OCI-M1 (cell line): ENCODE data around the gene FUS.
"Not testable (repeated sequence)": the region's sequence is repeated elsewhere in the genome, so short reads cannot be mapped to it uniquely, and the experiment has no call there.

ENCODE experiments used
- DNase-seq: peaks from one replicate; lab custom pipeline; 2025; lab: John Stamatoyannopoulos, UW

Gene FUS

GRCh38 chr16:31186930-31187807, 7.2 kb downstream of the FUS start:
- no peak for DNase-seq

GRCh38 chr16:31187808-31188189, 7.9 kb downstream of the FUS start:
- no peak for DNase-seq

GRCh38 chr16:31188450-31189411, 8.8 kb downstream of the FUS start:
- DNase-seq, result no peak

GRCh38 chr16:31189412-31189778, 9.5 kb downstream of the FUS start:
- DNase-seq, result no peak

GRCh38 chr16:31190061-31190460, 10.1 kb downstream of the FUS start:
- DNase-seq, result no peak

GRCh38 chr16:31190818-31191444, 11.0 kb downstream of the FUS start:
- no peak for DNase-seq

GRCh38 chr16:31191697-31192428, 11.9 kb downstream of the FUS start:
- DNase-seq, result no peak

- no peak for DNase-seq
These were observed 13.1 kb downstream of the FUS start for GRCh38 chr16:31192856-31193642.

- no peak for DNase-seq
These were observed 13.9 kb downstream of the FUS start for GRCh38 chr16:31193874-31194273.

GRCh38 chr16:31194898-31195297, 15.0 kb downstream of the FUS start:
- DNase-seq, result no peak

GRCh38 chr16:31195861-31196260, 15.9 kb downstream of the FUS start:
- DNase-seq, result not testable (repeated sequence)

GRCh38 chr16:31196324-31197088, 16.6 kb downstream of the FUS start:
- DNase-seq, result no peak

GRCh38 chr16:31198207-31198882, 18.4 kb downstream of the FUS start:
- DNase-seq, result no peak

- DNase-seq, result no peak
These were observed 19.6 kb downstream of the FUS start for GRCh38 chr16:31199430-31200041.

- not testable (repeated sequence) for DNase-seq
These were observed 20.2 kb downstream of the FUS start for GRCh38 chr16:31200111-31200510.

- peak; percentile 82 for DNase-seq
These were observed 21.1 kb downstream of the FUS start for GRCh38 chr16:31200821-31201568.

GRCh38 chr16:31201582-31202413, 21.9 kb downstream of the FUS start:
- peak; percentile 46 for DNase-seq
